AG04450 (cell line): ENCODE data around the gene AP1S2. TPM values are rescaled to one million over a fixed set of nuclear protein-coding genes. Genes with fewer than 3 reads are reported as not detected.
"Not testable (repeated sequence)": the region's sequence is repeated elsewhere in the genome, so short reads cannot be mapped to it uniquely, and the experiment has no call there.

Source experiments
- CTCF ChIA-PET: fragments of 300-600, 350-600 bp; formaldehyde crosslinking; extraction: SDS; loops from one replicate; lab custom pipeline; 2022; ENCODE audit warnings: antibody characterized with exemption, inconsistent platforms; lab: Charles Lee
- POLR2A ChIA-PET: fragments of 350-600 bp; formaldehyde crosslinking; extraction: SDS; loops from one replicate; lab custom pipeline; 2021; ENCODE audit warnings: antibody characterized with exemption, inconsistent platforms; lab: Yijun Ruan, JAX
- DNase-seq: peaks from one replicate; pipeline ENCODE4 v3.0.0-alpha.2; 2011; ENCODE audit warnings: low read depth, low spot score
- H3K27ac ChIP-seq: one replicate; pipeline ENCODE4 v1.5.1; 2012; ENCODE audit warnings: low read depth, low read length, control low read depth
- H3K27me3 ChIP-seq: one replicate; pipeline ENCODE4 v1.6.0; 2012; ENCODE audit warnings: low read length; ENCODE audit not compliant: control insufficient read depth, insufficient read depth
- H3K4me3 ChIP-seq: 2 replicates; pipeline ENCODE4 v1.5.1; 2011; ENCODE audit warnings: mild to moderate bottlenecking, low read depth, low read length, control low read depth
- H3K9me3 ChIP-seq: 2 replicates; pipeline ENCODE4 v1.5.1; 2012; ENCODE audit warnings: low read length; ENCODE audit not compliant: control insufficient read depth, insufficient read depth
- polyA plus RNA-seq: library from polyadenylated mRNA; depleted of rRNA; stranded (reverse); fragments of >200 nt; gene quantifications from 2 replicates; pipeline ENCODE4 v1.2.3, GENCODE V29; 2011
- TF ChIP-seq, protein P1 (sequence below): IDR thresholded peaks from 2 replicates; pipeline ENCODE4 v1.5.1; 2011; ENCODE audit warnings: low read depth, low read length, control low read depth, inconsistent platforms

Gene AP1S2
- polyA plus RNA-seq, 1 experiment = 60.8 TPM

DNA sequence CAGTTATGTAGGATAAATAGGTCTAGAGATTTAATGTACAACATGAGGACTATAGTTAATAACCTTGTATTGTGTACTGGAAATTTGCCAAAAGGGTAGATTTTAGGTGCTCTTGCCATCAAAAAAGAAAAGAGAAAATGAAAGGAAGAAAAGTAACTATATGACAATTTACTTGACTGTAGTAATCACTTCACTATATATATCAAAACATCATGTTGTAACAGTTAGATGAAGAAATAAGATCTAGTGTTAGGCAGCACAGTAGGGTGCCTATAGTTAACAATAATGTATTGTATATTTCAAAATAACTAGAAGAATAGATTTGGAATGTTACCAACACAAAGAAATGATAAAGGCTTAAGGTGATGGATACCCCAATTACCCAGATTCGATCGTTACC is 35.9 kb upstream of the AP1S2 start:
- no peak overlapping the region for H3K27ac ChIP-seq
- TF ChIP-seq, protein P1, sequence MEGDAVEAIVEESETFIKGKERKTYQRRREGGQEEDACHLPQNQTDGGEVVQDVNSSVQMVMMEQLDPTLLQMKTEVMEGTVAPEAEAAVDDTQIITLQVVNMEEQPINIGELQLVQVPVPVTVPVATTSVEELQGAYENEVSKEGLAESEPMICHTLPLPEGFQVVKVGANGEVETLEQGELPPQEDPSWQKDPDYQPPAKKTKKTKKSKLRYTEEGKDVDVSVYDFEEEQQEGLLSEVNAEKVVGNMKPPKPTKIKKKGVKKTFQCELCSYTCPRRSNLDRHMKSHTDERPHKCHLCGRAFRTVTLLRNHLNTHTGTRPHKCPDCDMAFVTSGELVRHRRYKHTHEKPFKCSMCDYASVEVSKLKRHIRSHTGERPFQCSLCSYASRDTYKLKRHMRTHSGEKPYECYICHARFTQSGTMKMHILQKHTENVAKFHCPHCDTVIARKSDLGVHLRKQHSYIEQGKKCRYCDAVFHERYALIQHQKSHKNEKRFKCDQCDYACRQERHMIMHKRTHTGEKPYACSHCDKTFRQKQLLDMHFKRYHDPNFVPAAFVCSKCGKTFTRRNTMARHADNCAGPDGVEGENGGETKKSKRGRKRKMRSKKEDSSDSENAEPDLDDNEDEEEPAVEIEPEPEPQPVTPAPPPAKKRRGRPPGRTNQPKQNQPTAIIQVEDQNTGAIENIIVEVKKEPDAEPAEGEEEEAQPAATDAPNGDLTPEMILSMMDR = no peak
- no peaks in the 10 kb centered on the region for H3K27me3 ChIP-seq
- H3K9me3 ChIP-seq = no peaks in the 10 kb centered on the region
- ChIA-PET POLR2A (no interaction called here), CTCF (no interaction called here)
- no peak overlapping the region for H3K4me3 ChIP-seq
- no peak for DNase-seq

DNA sequence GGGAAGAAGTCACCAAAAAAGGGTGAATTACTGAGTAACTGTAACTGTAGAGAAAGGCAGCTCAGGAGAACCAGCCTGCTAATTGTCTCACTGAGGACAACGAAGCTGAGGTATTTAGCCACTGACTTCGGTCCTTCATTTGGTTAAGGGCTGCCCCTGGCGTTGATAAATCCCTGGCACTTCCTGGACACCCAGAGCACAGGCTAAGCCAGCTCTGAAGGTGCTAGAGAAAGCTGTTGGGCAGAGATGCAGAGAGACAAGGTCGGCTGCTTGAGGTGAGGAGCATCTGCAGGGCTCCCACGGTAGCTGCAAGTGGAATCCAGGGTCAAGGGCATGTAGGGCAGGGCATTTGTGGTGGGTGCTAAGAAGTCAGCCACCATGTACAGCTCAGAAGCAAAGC is 33.4 kb upstream of the AP1S2 start:
- ChIA-PET CTCF (no interaction called here), POLR2A (no interaction called here)

DNA sequence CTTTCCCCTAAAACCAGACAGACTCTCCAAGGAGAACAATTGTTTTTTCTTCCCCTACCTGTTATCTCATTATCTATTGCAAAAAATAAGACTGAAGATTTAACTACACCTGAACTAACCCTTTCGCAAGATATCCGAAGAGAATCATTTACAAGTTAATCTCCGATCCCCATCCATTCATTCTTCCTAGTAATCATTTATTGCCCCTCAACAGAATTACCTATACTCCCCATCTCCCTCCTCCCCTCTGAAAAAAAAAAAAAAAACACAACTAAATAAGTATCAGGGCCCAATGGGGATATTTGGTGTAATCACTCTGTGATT is 28.9 kb upstream of the AP1S2 start:
- ChIA-PET POLR2A (no interaction called here), CTCF (no interaction called here)
- no peak overlapping the region for H3K27ac ChIP-seq
- no peaks in the 10 kb centered on the region for H3K27me3 ChIP-seq
- no peak overlapping the region for H3K4me3 ChIP-seq
- TF ChIP-seq, protein P1 = no peak
- DNase-seq = no peak
- H3K9me3 ChIP-seq = no peaks in the 10 kb centered on the region

More for the DNA sequence above, 33.4 kb upstream of the AP1S2 start:
- Histone ChIP-seq H3K27ac (no peak overlapping the region), H3K27me3 (no peaks in the 10 kb centered on the region), H3K4me3 (no peak overlapping the region), H3K9me3 (no peaks in the 10 kb centered on the region)
- DNase-seq = no peak
- TF ChIP-seq, protein P1 = no peak

DNA sequence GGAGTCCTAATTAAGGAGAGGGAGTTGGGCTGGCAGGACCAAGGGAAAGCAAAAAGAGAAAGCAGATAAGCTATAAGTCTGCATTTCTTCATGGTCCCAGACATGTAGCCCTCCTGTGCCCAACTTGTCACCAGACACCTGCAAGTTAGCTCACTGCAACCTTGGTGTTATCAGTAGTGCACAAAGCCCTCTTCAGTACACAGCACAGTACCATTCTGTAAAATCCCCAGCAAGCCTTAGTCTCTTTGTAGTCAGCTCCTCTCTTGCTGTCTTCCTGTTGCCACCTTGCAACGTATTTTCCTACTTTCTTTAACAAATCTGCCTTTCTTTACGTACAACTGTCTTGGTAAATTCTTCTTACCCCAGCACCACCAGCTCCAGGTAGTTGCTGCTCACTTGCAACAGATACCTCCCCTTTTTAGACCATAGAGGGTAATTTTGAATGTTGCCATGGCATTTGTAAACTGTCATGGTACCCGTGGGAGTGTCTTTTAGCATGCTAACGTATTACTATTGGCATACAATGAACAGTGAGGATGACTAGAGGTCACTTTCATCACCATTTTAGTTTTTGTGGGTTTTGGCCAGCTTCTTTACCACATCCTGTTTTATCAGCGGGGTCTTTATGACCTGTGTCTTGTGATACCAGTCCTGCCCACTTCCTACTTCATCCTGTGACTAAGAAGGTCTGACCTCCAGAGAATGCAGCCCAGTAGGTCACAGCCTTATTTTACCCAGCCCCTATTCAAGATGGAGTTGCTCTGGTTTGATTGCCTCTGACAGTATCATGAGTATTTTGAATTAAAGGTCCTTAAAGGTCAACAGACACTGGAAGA is 28.3 kb upstream of the AP1S2 start:
- ChIA-PET CTCF (no interaction called here), POLR2A (no interaction called here)
- TF ChIP-seq, protein P1 = no peak
- Histone ChIP-seq H3K9me3 (no peaks in the 10 kb centered on the region), H3K27me3 (no peaks in the 10 kb centered on the region), H3K4me3 (no peak overlapping the region), H3K27ac (no peak overlapping the region)
- no peak for DNase-seq

DNA sequence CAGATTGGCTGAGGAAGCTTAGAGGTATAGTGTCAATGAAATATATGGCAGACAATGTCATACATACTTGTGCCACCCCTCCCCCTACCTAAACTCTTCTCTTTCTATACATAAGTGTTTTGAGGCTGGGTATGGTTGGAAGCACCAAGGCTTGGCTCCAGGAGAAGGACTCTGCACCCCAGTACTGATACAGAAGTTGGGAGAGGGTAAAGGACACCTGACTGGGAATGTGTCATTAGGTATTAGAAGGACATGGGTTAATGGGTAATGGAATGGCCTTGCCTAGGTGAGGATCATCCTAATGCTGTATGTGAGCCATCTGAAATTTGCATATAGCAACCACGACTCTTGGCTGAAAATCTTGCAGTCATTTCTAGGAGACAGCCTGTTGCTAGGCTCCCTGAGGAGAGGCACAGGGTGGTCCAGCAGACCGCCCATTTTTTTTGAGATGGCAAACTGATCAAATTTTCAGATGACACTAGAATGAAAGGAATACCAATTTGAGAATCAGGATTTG is 26.8 kb upstream of the AP1S2 start:
- TF ChIP-seq, protein P1 = no peak
- Histone ChIP-seq H3K4me3 (no peak overlapping the region), H3K27ac (no peak overlapping the region), H3K9me3 (no peaks in the 10 kb centered on the region), H3K27me3 (no peaks in the 10 kb centered on the region)
- CTCF ChIA-PET = no interaction called here
- POLR2A ChIA-PET = no interaction called here
- DNase-seq = no peak

DNA sequence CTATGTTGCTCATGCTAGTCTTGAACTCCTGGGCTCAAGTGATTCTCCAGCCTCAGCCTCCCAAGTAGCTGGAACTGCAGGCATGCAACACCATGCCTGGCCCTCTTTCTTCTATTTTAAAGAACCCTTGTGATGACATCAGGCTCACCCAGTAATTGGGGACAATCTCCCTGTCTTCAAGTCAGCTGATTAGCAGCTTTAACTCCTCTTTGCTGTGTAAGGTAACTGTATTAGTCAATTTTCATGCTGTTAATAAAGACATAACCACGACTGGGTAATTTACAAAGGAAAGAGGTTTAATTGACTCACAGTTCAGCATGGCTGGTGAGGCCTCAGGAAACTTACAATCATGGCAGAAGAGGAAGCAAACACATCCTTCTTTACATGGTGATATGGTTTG is 23.3 kb upstream of the AP1S2 start:
- POLR2A ChIA-PET, H3K27ac ChIP-seq, H3K9me3 ChIP-seq, DNase-seq, CTCF ChIA-PET, H3K4me3 ChIP-seq, H3K27me3 ChIP-seq: not testable (repeated sequence)
